Raji (cell line): Measurements from ENCODE around the gene PTGS2.

Source experiments
- POLR2A ChIP-seq: IDR thresholded peaks from 2 replicates; pipeline ENCODE4 v1.6.1; 2011; ENCODE audit warnings: low read depth, low read length, control low read depth; ENCODE audit not compliant: insufficient read depth

PTGS2 gene

GRCh38 chr1:186679924-186680244, 339 bp downstream of the PTGS2 start:
- TF ChIP-seq POLR2A: no peak

DNA sequence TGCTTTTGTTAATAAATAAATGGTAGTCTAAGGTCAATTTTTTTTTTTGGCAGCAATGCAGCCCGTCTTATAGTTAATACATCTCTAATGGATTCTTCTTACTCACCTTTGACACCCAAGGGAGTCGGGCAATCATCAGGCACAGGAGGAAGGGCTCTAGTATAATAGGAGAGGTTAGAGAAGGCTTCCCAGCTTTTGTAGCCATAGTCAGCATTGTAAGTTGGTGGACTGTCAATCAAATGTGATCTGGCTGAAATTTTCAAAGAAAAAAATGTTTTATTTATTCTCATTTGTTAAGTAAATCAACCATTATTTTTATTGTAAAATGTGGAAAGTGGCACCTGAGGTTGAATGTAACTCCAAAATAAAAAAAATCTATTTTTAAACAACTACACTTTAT, 2.1 kb downstream of the PTGS2 start:
- no peak for TF ChIP-seq POLR2A

- no peak for TF ChIP-seq POLR2A
Measured at GRCh38 chr1:186672596-186672995, 7.6 kb downstream of the PTGS2 start.

DNA sequence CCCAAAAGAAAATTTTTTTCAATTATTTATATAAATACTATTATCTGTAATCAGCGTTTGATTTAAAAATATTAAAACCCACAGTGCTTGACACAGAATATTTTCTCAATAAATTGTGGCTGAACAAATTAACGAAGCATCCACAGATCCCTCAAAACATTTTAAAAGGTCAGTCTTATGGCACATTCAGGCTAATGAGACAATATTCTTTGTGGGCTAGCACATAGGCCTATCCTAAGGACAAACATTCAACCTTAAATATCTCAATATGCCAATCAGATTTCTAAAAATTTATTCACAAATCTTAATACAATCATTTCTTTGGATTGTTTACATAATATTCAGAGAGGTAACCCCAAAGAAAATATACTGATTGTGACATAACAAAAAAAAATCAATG, 8.1 kb downstream of the PTGS2 start:
- TF ChIP-seq POLR2A: no peak

GRCh38 chr1:186671136-186671825, 8.9 kb downstream of the PTGS2 start:
- no peak for TF ChIP-seq POLR2A

GRCh38 chr1:186670297-186671135, 9.7 kb downstream of the PTGS2 start:
- TF ChIP-seq POLR2A: no peak

DNA sequence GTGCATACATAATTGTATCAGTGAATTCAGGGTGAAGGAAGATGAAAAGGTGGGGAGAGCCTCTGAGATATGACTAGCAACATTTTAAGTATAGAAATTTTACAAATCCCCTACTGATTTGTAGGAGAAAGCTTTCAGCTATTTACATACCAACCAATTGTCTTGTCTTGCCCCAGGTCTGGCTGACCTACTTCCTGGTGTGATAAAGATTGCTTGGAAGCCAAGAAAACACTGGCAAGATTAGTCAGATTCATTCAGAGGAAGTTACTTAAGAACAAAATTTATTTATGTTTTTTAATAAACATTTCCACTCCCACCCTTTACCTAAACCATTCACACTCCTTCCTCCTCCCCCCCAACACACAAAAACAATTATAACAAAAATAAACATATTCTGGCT, 17.5 kb downstream of the PTGS2 start:
- no peak for TF ChIP-seq POLR2A

GRCh38 chr1:186659890-186660341, 20.3 kb downstream of the PTGS2 start:
- TF ChIP-seq POLR2A: no peak

- no peak for TF ChIP-seq POLR2A
Measured at GRCh38 chr1:186658999-186659398, 21.2 kb downstream of the PTGS2 start.

DNA sequence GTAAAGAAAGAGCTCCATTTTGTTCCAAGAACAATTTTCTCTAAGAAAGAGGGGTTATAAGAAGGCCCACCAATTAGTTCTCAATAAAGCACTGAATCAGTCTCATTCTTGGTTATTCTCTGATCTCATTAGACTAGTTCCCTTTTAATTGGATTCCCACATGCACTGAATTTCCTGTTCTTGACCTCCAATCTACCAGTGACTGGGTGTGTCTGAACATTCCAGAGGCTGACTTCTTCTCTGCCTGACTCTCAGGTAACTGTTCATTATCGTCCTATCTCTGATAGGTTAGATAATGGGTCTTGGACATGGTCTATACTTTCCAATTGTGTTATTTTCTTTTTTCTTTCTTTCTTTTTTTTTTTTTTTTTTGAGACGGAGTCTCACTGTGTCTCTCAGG, 22.7 kb downstream of the PTGS2 start:
- TF ChIP-seq POLR2A: no peak

GRCh38 chr1:186655876-186656275, 24.3 kb downstream of the PTGS2 start:
- no peak for TF ChIP-seq POLR2A

DNA sequence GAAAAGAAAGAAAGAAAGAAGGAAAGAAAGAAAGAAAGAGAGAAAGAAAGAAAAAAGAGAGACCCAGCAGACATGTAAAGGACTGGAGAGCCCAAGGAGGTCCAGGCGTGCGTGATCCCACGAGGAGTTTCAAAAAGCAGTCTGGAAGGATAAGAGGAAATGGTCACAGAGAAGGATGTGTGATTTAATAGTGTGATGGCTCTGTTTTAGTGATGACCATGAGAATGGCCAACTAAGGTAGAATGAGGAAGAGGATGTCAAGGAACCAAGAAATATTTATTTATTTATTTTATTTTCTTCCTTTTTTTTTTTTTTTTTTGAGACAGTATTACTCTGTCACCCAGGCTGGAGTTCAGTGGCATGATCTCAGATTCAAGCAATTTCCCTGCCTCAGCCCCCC, 25.5 kb downstream of the PTGS2 start:
- TF ChIP-seq POLR2A: no peak

- TF ChIP-seq POLR2A: no peak
Measured at GRCh38 chr1:186653312-186653711, 26.9 kb downstream of the PTGS2 start.

DNA sequence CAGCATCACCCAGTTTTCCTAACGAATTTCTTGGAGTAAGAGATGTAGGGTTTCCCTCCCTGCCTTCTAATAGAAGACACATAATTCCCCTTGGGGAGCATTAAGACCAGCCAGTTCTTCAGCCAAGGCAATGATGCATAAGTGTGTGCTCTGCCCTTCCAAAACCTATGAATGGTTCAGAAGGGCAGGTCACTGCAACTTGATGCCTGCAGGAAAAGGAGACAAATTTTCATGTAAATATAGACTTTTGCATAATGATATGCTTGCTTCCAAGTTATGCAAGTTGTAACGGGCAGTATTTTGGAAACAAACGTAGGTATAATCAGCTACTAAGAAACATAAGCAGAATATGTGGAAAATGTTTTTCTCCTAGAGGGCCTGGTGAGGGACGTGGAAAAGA, 31.6 kb downstream of the PTGS2 start:
- TF ChIP-seq POLR2A: no peak

GRCh38 chr1:186643614-186644013, 36.6 kb downstream of the PTGS2 start:
- no peak for TF ChIP-seq POLR2A

GRCh38 chr1:186636786-186637185, 43.4 kb downstream of the PTGS2 start:
- TF ChIP-seq POLR2A: no peak
